NCI-H187 treated with DMSO at 0.1 percent for 48 hours (cell line): ENCODE measurements around the gene ADAMTSL2.
A peak's percentile ranks its signal among the peaks of the same experiment; 100 is the strongest.

Experiments used
- DNase-seq: peaks from one replicate; lab custom pipeline; 2025; lab: John Stamatoyannopoulos, UW

ADAMTSL2 gene

DNA sequence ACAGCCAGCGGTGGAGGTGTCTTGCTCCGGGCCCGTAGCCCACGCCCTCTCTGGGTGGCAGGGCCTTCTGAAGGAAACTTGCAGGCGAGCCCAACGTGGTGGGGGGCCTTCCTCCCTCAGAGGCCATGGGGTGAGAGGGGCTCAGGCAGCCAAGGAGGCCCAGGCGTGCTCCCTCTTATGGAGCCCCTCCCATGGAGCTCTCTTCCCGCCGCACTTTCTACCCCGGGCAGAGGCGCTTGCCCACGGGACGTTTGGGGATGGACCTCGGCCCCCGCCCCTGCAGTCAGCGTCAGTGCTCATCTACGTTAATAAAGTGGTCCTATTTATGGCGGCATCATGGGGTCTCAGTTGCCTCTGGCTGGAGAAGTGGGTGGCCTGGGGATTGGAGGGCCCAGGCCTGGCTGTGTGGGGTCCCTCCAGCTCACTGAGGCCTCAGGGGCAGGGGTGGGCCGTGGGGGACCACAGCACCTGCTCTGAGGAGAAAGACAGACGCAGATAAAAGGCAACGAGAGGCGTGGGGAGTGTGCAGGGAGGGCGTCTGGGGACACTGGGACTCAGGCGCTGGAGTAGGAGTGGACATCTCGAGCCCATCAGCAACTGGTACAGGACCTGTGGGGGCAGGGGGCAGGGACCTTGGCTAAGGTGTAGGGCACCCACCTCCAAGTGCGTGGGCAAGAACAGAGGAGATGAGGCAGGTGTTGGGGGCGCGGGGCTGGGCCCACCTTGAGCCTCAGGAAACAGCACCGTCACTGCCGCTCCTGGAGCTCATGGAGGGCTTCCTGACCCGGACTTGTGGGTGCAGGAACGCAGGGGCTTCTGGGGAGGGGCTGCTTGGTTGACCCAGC lies 40.9 kb downstream of the ADAMTSL2 start:
- DNase-seq = no peak

GRCh38 chr9:133576031-133576874 lies 41.7 kb downstream of the ADAMTSL2 start:
- DNase-seq = no peak

DNA sequence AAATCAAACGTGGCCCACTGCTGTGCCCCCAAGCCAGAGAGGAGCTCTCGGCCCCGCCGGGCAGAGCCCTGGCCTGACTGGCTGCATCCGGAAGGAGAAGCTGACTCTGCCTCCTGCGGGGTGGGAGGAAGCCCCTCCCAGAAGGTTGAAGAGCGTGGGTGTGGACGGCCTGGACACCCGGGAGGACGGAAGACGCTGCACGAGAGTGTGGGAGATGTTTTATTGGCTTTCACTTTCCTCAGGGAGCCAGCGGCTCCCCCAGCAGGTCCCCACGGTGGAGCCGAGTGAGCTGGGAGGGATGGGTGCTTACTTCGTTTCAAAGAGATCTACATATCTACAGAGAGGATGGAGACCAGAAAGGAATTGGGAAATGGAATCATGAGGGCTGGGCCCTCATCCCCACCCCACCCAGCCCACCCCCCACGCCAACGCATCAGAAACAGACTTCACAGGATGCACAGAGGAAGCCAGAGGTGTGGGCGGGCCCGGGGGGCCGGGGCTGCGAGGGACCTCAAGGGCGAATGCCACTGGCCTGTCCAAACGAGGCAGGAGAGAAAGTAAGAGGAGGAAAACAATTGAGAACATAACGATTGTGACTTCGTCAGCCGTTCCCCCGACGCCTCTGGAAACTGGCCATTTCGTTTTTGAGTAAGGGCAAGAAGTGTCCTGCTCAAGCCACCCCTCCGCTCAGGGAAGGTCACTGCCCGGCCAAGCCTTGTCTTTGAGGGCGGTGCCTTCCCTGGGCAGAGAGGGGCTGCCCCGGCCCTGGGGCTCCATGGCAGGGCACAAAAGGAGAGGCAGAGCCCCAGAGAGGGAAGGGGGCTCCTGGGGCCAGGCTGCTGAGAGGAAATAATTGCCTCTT lies 42.6 kb downstream of the ADAMTSL2 start:
- no peak for DNase-seq

DNA sequence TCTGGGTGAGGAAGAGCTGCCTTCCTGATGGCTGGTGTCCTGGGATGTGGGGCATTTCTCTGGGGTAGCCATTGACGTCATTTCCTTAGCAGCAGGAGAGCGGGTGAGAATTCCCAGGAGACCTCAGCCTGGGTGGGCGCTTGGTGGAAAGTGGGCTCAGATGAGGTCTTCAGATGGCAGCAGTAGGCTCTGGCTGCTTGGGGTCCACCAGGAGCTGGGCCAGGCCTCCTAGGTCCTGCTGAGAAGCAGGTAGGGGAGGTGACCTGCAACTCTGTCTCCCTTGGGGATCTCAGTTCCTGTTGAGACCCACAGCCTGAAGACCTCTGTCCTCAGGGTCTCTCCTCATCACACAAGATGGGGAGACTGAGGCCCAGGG lies 43.2 kb downstream of the ADAMTSL2 start:
- no peak for DNase-seq

- no peak for DNase-seq
Observed at GRCh38 chr9:133578524-133579441, 44.3 kb downstream of the ADAMTSL2 start.

GRCh38 chr9:133579601-133580418 lies 45.3 kb downstream of the ADAMTSL2 start:
- DNase-seq = no peak

GRCh38 chr9:133580419-133580738 lies 45.9 kb downstream of the ADAMTSL2 start:
- no peak for DNase-seq

GRCh38 chr9:133581011-133581410 lies 46.5 kb downstream of the ADAMTSL2 start:
- no peak for DNase-seq

GRCh38 chr9:133581513-133582343 lies 47.2 kb downstream of the ADAMTSL2 start:
- DNase-seq = no peak

DNA sequence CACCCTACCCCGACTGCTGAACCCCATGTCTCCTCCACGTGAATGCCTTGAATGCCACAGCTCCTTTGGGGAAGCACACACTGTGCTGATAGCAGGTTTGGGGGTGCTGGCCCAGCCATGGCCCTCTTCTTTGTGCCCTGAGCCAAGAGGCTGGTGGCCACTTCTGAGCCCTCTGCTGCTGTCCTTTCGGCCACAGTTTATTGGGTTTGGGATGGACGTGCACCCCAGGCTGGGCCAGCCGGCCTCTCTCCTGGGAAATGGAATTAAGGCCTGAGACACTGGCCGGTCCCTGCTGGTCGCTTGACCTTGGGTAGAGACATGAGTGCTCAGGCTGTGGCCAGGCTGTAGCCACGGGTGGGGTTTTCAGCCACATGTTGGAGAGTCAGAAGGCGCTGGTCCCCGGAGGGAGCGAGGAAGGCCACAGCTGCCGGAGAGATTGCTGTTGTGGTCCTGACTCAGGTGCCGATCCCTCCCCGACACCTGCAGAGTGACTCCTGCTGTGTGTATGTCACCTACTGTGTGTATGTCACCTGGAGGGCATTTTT lies 48.1 kb downstream of the ADAMTSL2 start:
- no peak for DNase-seq

DNA sequence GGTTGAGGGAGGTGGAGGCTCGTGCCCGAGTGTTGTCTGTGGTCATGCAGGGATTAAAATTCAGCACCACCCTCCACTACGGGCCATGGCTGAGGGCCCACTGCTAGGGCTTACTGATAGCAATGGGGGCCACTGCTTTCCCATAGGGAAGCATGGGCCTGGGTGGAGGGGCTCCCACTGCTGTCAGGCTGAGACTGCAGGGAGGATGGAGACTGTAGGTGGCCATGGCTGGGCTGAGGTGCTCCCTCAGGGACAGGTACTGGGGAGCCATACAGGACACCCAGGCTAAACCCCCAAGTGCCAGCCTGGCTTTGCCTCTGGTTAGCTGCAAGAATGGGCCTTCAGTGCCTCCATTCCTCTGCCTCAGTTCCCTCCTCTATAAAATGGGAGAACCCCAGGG lies 48.6 kb downstream of the ADAMTSL2 start:
- DNase-seq = no peak

GRCh38 chr9:133583586-133583985 lies 49.1 kb downstream of the ADAMTSL2 start:
- DNase-seq = no peak

GRCh38 chr9:133584167-133584558 lies 49.7 kb downstream of the ADAMTSL2 start:
- no peak for DNase-seq

- peak; percentile 36 for DNase-seq
Observed at GRCh38 chr9:133584559-133585476, 50.3 kb downstream of the ADAMTSL2 start.

- DNase-seq = no peak
Observed at GRCh38 chr9:133585481-133586351, 51.2 kb downstream of the ADAMTSL2 start.

DNA sequence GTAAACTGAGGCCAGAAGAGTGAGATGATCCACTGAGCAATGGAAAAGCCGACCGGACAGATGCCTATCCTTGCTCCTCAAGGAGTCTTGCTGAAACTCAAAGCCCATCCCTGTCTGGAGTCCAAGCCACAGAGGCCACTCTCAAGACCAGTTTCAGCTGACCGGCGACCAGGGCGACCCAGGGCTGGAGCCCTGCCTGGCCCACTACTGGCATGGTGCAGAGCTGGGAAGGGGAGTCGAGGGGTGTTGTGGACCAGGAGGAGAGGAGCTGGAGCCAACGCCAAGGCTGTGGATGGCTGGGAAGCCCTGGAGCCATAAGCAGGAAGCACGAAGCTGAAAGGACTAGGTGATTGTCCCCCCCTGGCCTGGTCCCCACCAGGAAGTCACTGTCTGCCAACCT lies 52.5 kb downstream of the ADAMTSL2 start:
- no peak for DNase-seq

DNA sequence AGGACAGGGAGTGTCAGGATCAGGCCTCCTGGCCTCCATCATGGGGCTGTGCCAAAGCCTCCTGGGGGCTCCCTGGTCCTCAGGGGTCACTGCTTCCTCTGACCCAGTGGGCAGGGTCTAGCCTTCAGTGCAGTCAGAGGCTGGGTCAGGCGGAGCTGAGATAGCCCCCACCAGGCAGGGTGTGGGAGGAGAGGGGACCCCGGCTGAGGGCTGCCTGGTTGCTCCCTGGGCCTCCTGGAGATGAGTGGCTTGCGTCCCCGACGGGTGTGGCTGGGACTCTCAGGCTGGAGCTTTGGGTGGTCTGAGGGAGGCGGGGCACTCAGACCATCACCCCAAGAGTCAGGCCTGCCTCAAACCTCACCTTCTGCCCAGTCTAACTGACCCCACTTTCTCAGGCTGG lies 53.0 kb downstream of the ADAMTSL2 start:
- DNase-seq = no peak
